Hematopoietic multipotent progenitor cell treated with erythropoietin and hydrocortisone succinate and interleukin-3 and kit ligand, for 4 days (in vitro differentiated cells): ENCODE results near the gene SEL1L.
"Not testable (repeated sequence)": the region's sequence is repeated elsewhere in the genome, so short reads cannot be mapped to it uniquely, and the experiment has no call there.

Experiments
- DNase-seq: peaks from one replicate; pipeline ENCODE4 v3.0.0-alpha.2; 2015

SEL1L gene

GRCh38 chr14:81533536-81534343 is at the start of gene SEL1L:
Gene SEL1L, minus strand, starts transcription at chr14:81533853. Its CDS starts 109 bp downstream, at chr14:81533744.
- DNase-seq = peak; percentile 100

GRCh38 chr14:81582420-81582819 is 48.8 kb upstream of the SEL1L start:
- DNase-seq = no peak

- no peak for DNase-seq
Measured at GRCh38 chr14:81579115-81579514, 45.5 kb upstream of the SEL1L start.

- DNase-seq = no peak
Measured at GRCh38 chr14:81571437-81571836, 37.8 kb upstream of the SEL1L start.

GRCh38 chr14:81567302-81567701 is 33.6 kb upstream of the SEL1L start:
- DNase-seq = no peak

- DNase-seq = peak; percentile 54
Measured at GRCh38 chr14:81565441-81566290, 32.0 kb upstream of the SEL1L start.

- no peak for DNase-seq
Measured at GRCh38 chr14:81562818-81563217, 29.2 kb upstream of the SEL1L start.

GRCh38 chr14:81561084-81561775 is 27.6 kb upstream of the SEL1L start:
- no peak for DNase-seq

GRCh38 chr14:81559385-81559784 is 25.7 kb upstream of the SEL1L start:
- DNase-seq = peak; percentile 6

GRCh38 chr14:81557146-81557545 is 23.5 kb upstream of the SEL1L start:
- DNase-seq = no peak

- DNase-seq = no peak
Measured at GRCh38 chr14:81555684-81556083, 22.0 kb upstream of the SEL1L start.

- DNase-seq = no peak
Measured at GRCh38 chr14:81555051-81555450, 21.4 kb upstream of the SEL1L start.

GRCh38 chr14:81551471-81551870 is 17.8 kb upstream of the SEL1L start:
- no peak for DNase-seq

GRCh38 chr14:81550001-81550637 is 16.5 kb upstream of the SEL1L start:
- DNase-seq = no peak

GRCh38 chr14:81541206-81541605 is 7.6 kb upstream of the SEL1L start:
- not testable (repeated sequence) for DNase-seq

- no peak for DNase-seq
Measured at GRCh38 chr14:81537193-81537592, 3.5 kb upstream of the SEL1L start.

GRCh38 chr14:81536241-81536771 is 2.7 kb upstream of the SEL1L start:
- no peak for DNase-seq

- DNase-seq = peak; percentile 30
Measured at GRCh38 chr14:81535396-81536164, 1.9 kb upstream of the SEL1L start.

GRCh38 chr14:81534510-81535074 is 939 bp upstream of the SEL1L start:
- DNase-seq = no peak

GRCh38 chr14:81533212-81533535 is 479 bp downstream of the SEL1L start:
- no peak for DNase-seq

- DNase-seq = no peak
Measured at GRCh38 chr14:81529391-81529790, 4.3 kb downstream of the SEL1L start.

GRCh38 chr14:81525129-81525528 is 8.5 kb downstream of the SEL1L start:
- DNase-seq = no peak
